HepG2 (cell line): ENCODE measurements around the gene BYSL. TPM values are rescaled to one million over a fixed set of nuclear protein-coding genes. Genes with fewer than 3 reads are reported as not detected.
A peak's percentile ranks its signal among the peaks of the same experiment; 100 is the strongest.

ENCODE experiments used
- HMGA1 ChIP-seq: sonication (generic); formaldehyde crosslinking; conservative IDR thresholded peaks from 2 replicates; pipeline ENCODE4 v1.4.0; 2020; ENCODE audit warnings: missing genetic modification reagents
- HOXA3 ChIP-seq: sonication (generic); formaldehyde crosslinking; IDR thresholded peaks from 2 replicates; pipeline ENCODE4 v1.5.0; 2020; ENCODE audit warnings: missing genetic modification reagents
- KDM1A ChIP-seq: IDR thresholded peaks from 2 replicates; pipeline ENCODE4 v1.6.1; 2016; ENCODE audit warnings: missing compliant biosample characterization
- KMT2A ChIP-seq: sonication (generic); formaldehyde crosslinking; IDR thresholded peaks from 2 replicates; pipeline ENCODE4 v1.4.0; 2020; ENCODE audit warnings: missing genetic modification reagents
- NFE2L2 ChIP-seq: fragments of 150-350 bp; IDR thresholded peaks from 2 replicates; pipeline ENCODE4 v1.6.1; 2014; ENCODE audit warnings: low read length
- NFYB ChIP-seq: sonication (generic); formaldehyde crosslinking; IDR thresholded peaks from 2 replicates; pipeline ENCODE4 v1.4.0; 2020; ENCODE audit warnings: missing genetic modification reagents
- SAFB2 ChIP-seq: sonication (generic); formaldehyde crosslinking; IDR thresholded peaks from 2 replicates; pipeline ENCODE4 v1.5.1; 2020; ENCODE audit warnings: missing genetic modification reagents, low read depth, mild to moderate bottlenecking, borderline replicate concordance
- SP2 ChIP-seq: sonication (generic); formaldehyde crosslinking; IDR thresholded peaks from 2 replicates; pipeline ENCODE4 v1.5.1; 2020; ENCODE audit warnings: mild to moderate bottlenecking, missing genetic modification reagents
- SRSF1 ChIP-seq: fragments of 200-400 bp; formaldehyde crosslinking; optimal IDR thresholded peaks from 2 replicates; pipeline ENCODE3; 2017; ENCODE audit warnings: mild to moderate bottlenecking, low read depth, low read length, moderate library complexity
- SRY ChIP-seq: sonication (generic); formaldehyde crosslinking; IDR thresholded peaks from 2 replicates; pipeline ENCODE4 v1.8.0; 2022; ENCODE audit warnings: mild to moderate bottlenecking, missing genetic modification reagents
- STAG1 ChIP-seq: sonication (generic); formaldehyde crosslinking; IDR thresholded peaks from 2 replicates; pipeline ENCODE4 v1.4.0; 2020; ENCODE audit warnings: missing genetic modification reagents
- TEAD2 ChIP-seq: sonication (generic); formaldehyde crosslinking; IDR thresholded peaks from 2 replicates; pipeline ENCODE4 v1.9.0; 2021; ENCODE audit warnings: missing genetic modification reagents
- ZMAT3 ChIP-seq: sonication (generic); formaldehyde crosslinking; conservative IDR thresholded peaks from 2 replicates; pipeline ENCODE4 v1.7.0; 2021; ENCODE audit warnings: missing genetic modification reagents
- ZNF225 ChIP-seq: sonication (generic); formaldehyde crosslinking; IDR thresholded peaks from 2 replicates; pipeline ENCODE4 v1.4.0; 2020; ENCODE audit warnings: mild to moderate bottlenecking, missing genetic modification reagents
- ZNF230 ChIP-seq: sonication (generic); formaldehyde crosslinking; IDR thresholded peaks from 2 replicates; pipeline ENCODE4 v1.4.0; 2020; ENCODE audit warnings: mild to moderate bottlenecking, missing genetic modification reagents
- ZNF260 ChIP-seq: sonication (generic); formaldehyde crosslinking; IDR thresholded peaks from 2 replicates; pipeline ENCODE4 v1.4.0; 2020; ENCODE audit warnings: missing genetic modification reagents, low read depth, mild to moderate bottlenecking, borderline replicate concordance
- ZNF263 ChIP-seq: sonication (generic); formaldehyde crosslinking; IDR thresholded peaks from 2 replicates; pipeline ENCODE4 v1.4.0; 2020; ENCODE audit warnings: missing genetic modification reagents
- ZNF264 ChIP-seq: sonication (generic); formaldehyde crosslinking; IDR thresholded peaks from 2 replicates; pipeline ENCODE4 v1.4.0; 2020; ENCODE audit warnings: missing genetic modification reagents
- ZNF543 ChIP-seq: sonication (generic); formaldehyde crosslinking; IDR thresholded peaks from 2 replicates; pipeline ENCODE4 v1.4.0; 2020; ENCODE audit warnings: mild to moderate bottlenecking, missing genetic modification reagents
- ZNF546 ChIP-seq: sonication (generic); formaldehyde crosslinking; conservative IDR thresholded peaks from 2 replicates; pipeline ENCODE4 v1.8.1; 2023; ENCODE audit warnings: mild to moderate bottlenecking, missing genetic modification reagents
- ZNF747 ChIP-seq: sonication (generic); formaldehyde crosslinking; IDR thresholded peaks from 2 replicates; pipeline ENCODE4 v1.8.1; 2023; ENCODE audit warnings: missing genetic modification reagents, mild to moderate bottlenecking, borderline replicate concordance
- ZNF879 ChIP-seq: sonication (generic); formaldehyde crosslinking; IDR thresholded peaks from 2 replicates; pipeline ENCODE4 v1.8.1; 2023; ENCODE audit warnings: missing genetic modification reagents
- polyA plus RNA-seq, 8 experiments: library from polyadenylated mRNA; depleted of rRNA in 3 of 8; stranded (reverse) in 7 of 8; unstranded in 1 of 8; fragments of >200 nt; fragmentation: Illumina TruSeq in 4 of 8; extraction: Trizol in 4 of 8; gene quantifications; 2 replicates each; pipeline versions ENCODE4 v1.2.1 to v1.2.3, GENCODE V29; 2011 to 2016; ENCODE audit warnings: low read depth in 4 of 8, missing spikeins in 1 of 8, mixed read lengths in 1 of 8; ENCODE audit not compliant: insufficient read depth in 1 of 8
- total RNA-seq, 5 experiments: library from RNA; depleted of rRNA; stranded (reverse); fragments of >200 nt; fragmentation: Illumina TruSeq; extraction: Trizol; gene quantifications; 2 replicates each; pipeline ENCODE4 v1.2.3, GENCODE V29; 2016; ENCODE audit warnings: low read depth in 1 of 5
- TF ChIP-seq, protein P1 (sequence below): sonication (generic); formaldehyde crosslinking; IDR thresholded peaks from 2 replicates; pipeline ENCODE4 v1.5.0; 2020; ENCODE audit warnings: missing genetic modification reagents
- TF ChIP-seq, protein P2 (sequence below): sonication (generic); formaldehyde crosslinking; IDR thresholded peaks from 2 replicates; pipeline ENCODE4 v1.4.0; 2020; ENCODE audit warnings: missing genetic modification reagents, borderline replicate concordance
- TF ChIP-seq, protein P3 (sequence below): sonication (generic); formaldehyde crosslinking; IDR thresholded peaks from 2 replicates; pipeline ENCODE4 v1.4.0; 2020; ENCODE audit warnings: mild to moderate bottlenecking, low read depth, missing genetic modification reagents

The BYSL gene
- total and polyA plus RNA-seq, 2 of the 13 experiments (the other 11 are each of a cell fraction or from before 2014, with no cell fraction given): 27.9 to 28.6 TPM

DNA sequence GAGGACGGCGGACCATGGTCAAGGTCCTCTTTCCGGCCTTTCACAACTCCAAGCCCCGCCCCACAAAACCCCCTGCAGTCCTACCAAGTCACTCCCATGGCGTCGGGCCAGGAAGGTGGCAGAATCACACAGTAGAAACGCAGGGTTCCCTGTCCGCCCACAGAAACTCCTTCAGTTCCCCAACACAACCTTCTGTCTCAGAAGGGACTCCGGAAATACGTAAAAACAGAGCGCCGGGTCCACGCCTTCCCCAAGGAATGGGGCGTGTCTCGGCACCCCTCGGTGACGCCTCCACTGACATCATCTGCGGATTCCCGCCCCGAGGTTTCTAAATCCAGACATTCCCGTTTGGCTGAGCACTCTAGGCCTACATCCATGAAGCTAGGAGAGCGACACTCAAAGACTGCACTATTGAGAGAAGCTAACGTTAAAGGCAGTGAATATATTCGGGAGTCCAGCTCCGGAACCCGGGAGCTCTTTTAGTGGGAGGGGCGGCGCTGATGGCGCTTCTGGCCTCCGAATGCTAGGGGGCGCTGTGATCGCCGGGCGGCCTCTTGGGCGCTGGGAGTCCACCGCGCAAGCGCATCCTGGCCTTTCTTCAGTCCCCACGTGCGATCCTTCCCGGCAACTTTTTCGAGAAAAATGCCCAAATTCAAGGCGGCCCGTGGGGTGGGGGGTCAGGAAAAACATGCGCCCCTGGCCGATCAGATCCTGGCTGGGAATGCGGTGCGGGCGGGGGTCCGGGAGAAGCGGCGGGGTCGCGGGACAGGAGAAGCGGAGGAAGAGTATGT, at the start of gene BYSL, which contains the start of gene MED20 (continued):
- TF ChIP-seq ZNF879 (CRISPR knock-in tag) (no peak), HOXA3 (CRISPR knock-in tag) (peak; percentile 98), ZMAT3 (CRISPR knock-in tag) (peak; percentile 87), SP2 (CRISPR knock-in tag) (peak; percentile 42; the same call in 1 of the 2 replicates), ZNF747 (CRISPR knock-in tag) (peak; percentile 51; the same call in 1 of the 2 replicates), KMT2A (CRISPR knock-in tag) (peak; percentile 76), SAFB2 (peak; percentile 32; the same call in 1 of the 2 replicates), NFYB (CRISPR knock-in tag) (0 out of 2 replicates have a peak, but pooled peaks have one; percentile 10), SRSF1 (peak; percentile 81), ZNF263 (CRISPR knock-in tag) (peak; percentile 9), ZNF225 (CRISPR knock-in tag) (no peak), ZNF230 (CRISPR knock-in tag) (peak; percentile 66; the same call in 1 of the 2 replicates), ZNF260 (CRISPR knock-in tag) (no peak; the same call in 1 of the 2 replicates), TEAD2 (CRISPR knock-in tag) (no peak), SRY (CRISPR knock-in tag) (peak; percentile 35; the same call in 1 of the 2 replicates), ZNF543 (CRISPR knock-in tag) (peak; percentile 83; the same call in 1 of the 2 replicates), HMGA1 (CRISPR knock-in tag) (no peak), NFE2L2 (no peak), ZNF546 (CRISPR knock-in tag) (peak; percentile 98), STAG1 (0 out of 2 replicates have a peak, but pooled peaks have one; percentile 2), KDM1A (no peak), ZNF264 (CRISPR knock-in tag) (peak; percentile 59)
- TF ChIP-seq, protein P1, sequence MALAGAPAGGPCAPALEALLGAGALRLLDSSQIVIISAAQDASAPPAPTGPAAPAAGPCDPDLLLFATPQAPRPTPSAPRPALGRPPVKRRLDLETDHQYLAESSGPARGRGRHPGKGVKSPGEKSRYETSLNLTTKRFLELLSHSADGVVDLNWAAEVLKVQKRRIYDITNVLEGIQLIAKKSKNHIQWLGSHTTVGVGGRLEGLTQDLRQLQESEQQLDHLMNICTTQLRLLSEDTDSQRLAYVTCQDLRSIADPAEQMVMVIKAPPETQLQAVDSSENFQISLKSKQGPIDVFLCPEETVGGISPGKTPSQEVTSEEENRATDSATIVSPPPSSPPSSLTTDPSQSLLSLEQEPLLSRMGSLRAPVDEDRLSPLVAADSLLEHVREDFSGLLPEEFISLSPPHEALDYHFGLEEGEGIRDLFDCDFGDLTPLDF (CRISPR knock-in tag): peak; percentile 77
- TF ChIP-seq, protein P2, sequence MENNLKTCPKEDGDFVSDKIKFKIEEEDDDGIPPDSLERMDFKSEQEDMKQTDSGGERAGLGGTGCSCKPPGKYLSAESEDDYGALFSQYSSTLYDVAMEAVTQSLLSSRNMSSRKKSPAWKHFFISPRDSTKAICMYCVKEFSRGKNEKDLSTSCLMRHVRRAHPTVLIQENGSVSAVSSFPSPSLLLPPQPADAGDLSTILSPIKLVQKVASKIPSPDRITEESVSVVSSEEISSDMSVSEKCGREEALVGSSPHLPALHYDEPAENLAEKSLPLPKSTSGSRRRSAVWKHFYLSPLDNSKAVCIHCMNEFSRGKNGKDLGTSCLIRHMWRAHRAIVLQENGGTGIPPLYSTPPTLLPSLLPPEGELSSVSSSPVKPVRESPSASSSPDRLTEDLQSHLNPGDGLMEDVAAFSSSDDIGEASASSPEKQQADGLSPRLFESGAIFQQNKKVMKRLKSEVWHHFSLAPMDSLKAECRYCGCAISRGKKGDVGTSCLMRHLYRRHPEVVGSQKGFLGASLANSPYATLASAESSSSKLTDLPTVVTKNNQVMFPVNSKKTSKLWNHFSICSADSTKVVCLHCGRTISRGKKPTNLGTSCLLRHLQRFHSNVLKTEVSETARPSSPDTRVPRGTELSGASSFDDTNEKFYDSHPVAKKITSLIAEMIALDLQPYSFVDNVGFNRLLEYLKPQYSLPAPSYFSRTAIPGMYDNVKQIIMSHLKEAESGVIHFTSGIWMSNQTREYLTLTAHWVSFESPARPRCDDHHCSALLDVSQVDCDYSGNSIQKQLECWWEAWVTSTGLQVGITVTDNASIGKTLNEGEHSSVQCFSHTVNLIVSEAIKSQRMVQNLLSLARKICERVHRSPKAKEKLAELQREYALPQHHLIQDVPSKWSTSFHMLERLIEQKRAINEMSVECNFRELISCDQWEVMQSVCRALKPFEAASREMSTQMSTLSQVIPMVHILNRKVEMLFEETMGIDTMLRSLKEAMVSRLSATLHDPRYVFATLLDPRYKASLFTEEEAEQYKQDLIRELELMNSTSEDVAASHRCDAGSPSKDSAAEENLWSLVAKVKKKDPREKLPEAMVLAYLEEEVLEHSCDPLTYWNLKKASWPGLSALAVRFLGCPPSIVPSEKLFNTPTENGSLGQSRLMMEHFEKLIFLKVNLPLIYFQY (CRISPR knock-in tag): peak; percentile 69; the same call in 1 of the 2 replicates
- TF ChIP-seq, protein P3, sequence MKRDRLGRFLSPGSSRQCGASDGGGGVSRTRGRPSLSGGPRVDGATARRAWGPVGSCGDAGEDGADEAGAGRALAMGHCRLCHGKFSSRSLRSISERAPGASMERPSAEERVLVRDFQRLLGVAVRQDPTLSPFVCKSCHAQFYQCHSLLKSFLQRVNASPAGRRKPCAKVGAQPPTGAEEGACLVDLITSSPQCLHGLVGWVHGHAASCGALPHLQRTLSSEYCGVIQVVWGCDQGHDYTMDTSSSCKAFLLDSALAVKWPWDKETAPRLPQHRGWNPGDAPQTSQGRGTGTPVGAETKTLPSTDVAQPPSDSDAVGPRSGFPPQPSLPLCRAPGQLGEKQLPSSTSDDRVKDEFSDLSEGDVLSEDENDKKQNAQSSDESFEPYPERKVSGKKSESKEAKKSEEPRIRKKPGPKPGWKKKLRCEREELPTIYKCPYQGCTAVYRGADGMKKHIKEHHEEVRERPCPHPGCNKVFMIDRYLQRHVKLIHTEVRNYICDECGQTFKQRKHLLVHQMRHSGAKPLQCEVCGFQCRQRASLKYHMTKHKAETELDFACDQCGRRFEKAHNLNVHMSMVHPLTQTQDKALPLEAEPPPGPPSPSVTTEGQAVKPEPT (CRISPR knock-in tag): peak; percentile 83; the same call in 1 of the 2 replicates
